HEK293 (cell line): ENCODE data around the gene UNC93B1.
"Not testable (repeated sequence)": the region's sequence is repeated elsewhere in the genome, so short reads cannot be mapped to it uniquely, and the experiment has no call there.

Experiments used
- GLI4 ChIP-seq: fragments of 450-650 bp; formaldehyde crosslinking; IDR thresholded peaks from 2 replicates; pipeline ENCODE4 v1.5.1; 2016; ENCODE audit warnings: missing biosample characterization, missing genetic modification characterization
- HOXA7 ChIP-seq: sonication (generic); formaldehyde crosslinking; IDR thresholded peaks from 2 replicates; pipeline ENCODE4 v1.8.1; 2022; ENCODE audit warnings: missing genetic modification reagents, borderline replicate concordance
- IKZF3 ChIP-seq: fragments of 450-650 bp; IDR thresholded peaks from 2 replicates; pipeline ENCODE4 v1.5.0; 2018; ENCODE audit warnings: missing biosample characterization, mild to moderate bottlenecking, missing genetic modification characterization, moderate library complexity
- PRDM1 ChIP-seq: fragments of 450-650 bp; formaldehyde crosslinking; IDR thresholded peaks from 2 replicates; pipeline ENCODE4; 2016; ENCODE audit warnings: missing biosample characterization, missing genetic modification characterization
- TRIM28 ChIP-seq: IDR thresholded peaks from 2 replicates; pipeline ENCODE4 v1.6.1; 2011; ENCODE audit warnings: low read length, control low read depth, borderline replicate concordance
- ZNF23 ChIP-seq: fragments of 450-650 bp; formaldehyde crosslinking; IDR thresholded peaks from 2 replicates; pipeline ENCODE4 v1.5.1; 2016; ENCODE audit warnings: missing biosample characterization, missing genetic modification characterization, borderline replicate concordance
- ZNF24 ChIP-seq: fragments of 450-650 bp; formaldehyde crosslinking; IDR thresholded peaks from 2 replicates; pipeline ENCODE4 v1.5.1; 2016; ENCODE audit warnings: missing biosample characterization, missing genetic modification characterization
- ZNF37A ChIP-seq: fragments of 450-650 bp; IDR thresholded peaks from 2 replicates; pipeline ENCODE4 v1.5.1; 2018; ENCODE audit warnings: missing biosample characterization, missing genetic modification characterization
- ZNF423 ChIP-seq: fragments of 450-650 bp; formaldehyde crosslinking; IDR thresholded peaks from 2 replicates; pipeline ENCODE4 v1.5.1; 2016; ENCODE audit warnings: missing biosample characterization, missing genetic modification characterization
- ZNF48 ChIP-seq: fragments of 450-650 bp; formaldehyde crosslinking; IDR thresholded peaks from 2 replicates; pipeline ENCODE4 v1.5.1; 2016; ENCODE audit warnings: missing biosample characterization, missing genetic modification characterization
- ZNF561 ChIP-seq: fragments of 450-650 bp; IDR thresholded peaks from 2 replicates; pipeline ENCODE4 v1.5.1; 2018; ENCODE audit warnings: missing biosample characterization, missing genetic modification characterization, borderline replicate concordance
- TF ChIP-seq, protein P1 (sequence below): fragments of 450-650 bp; formaldehyde crosslinking; IDR thresholded peaks from 2 replicates; pipeline ENCODE4 v1.5.1; 2016; ENCODE audit warnings: missing biosample characterization, missing genetic modification characterization
- TF ChIP-seq, protein P2 (sequence below): fragments of 450-650 bp; formaldehyde crosslinking; IDR thresholded peaks from 2 replicates; pipeline ENCODE4 v1.5.1; 2016; ENCODE audit warnings: missing biosample characterization, missing genetic modification characterization
- TF ChIP-seq, protein P3 (sequence below): fragments of 450-650 bp; formaldehyde crosslinking; IDR thresholded peaks from 2 replicates; pipeline ENCODE4 v1.5.1; 2017; ENCODE audit warnings: missing biosample characterization, mild to moderate bottlenecking, missing genetic modification characterization, moderate library complexity

DNA sequence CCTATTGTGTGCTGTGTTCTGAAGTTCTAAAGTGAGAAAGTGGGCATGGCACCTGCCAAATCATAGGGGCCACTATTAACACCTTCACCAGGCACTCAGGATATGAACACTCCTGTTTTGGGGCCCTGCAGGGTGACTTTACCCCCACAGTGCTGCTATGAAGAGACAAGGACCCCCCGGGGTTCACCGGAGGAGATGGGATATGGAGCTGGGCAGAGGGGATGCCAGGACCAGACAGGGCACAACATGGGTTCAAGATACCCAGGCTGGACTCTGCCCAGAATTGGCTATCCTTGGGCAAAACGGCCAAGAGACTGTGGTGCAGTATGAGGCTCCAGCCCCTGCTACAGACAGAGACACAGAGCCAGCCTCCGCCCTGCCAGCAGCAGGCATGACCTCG, 9.5 kb downstream of the UNC93B1 start:
- TF ChIP-seq, protein P1, sequence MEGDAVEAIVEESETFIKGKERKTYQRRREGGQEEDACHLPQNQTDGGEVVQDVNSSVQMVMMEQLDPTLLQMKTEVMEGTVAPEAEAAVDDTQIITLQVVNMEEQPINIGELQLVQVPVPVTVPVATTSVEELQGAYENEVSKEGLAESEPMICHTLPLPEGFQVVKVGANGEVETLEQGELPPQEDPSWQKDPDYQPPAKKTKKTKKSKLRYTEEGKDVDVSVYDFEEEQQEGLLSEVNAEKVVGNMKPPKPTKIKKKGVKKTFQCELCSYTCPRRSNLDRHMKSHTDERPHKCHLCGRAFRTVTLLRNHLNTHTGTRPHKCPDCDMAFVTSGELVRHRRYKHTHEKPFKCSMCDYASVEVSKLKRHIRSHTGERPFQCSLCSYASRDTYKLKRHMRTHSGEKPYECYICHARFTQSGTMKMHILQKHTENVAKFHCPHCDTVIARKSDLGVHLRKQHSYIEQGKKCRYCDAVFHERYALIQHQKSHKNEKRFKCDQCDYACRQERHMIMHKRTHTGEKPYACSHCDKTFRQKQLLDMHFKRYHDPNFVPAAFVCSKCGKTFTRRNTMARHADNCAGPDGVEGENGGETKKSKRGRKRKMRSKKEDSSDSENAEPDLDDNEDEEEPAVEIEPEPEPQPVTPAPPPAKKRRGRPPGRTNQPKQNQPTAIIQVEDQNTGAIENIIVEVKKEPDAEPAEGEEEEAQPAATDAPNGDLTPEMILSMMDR = not testable (repeated sequence)
- not testable (repeated sequence) for TF ChIP-seq PRDM1 (tag by site-specific recombination); TRIM28; IKZF3 (tag by site-specific recombination); ZNF48; ZNF423; HOXA7 (CRISPR knock-in tag); ZNF24 (tag by site-specific recombination); ZNF561 (tag by site-specific recombination); ZNF23 (tag by site-specific recombination); GLI4 (tag by site-specific recombination); ZNF37A (tag by site-specific recombination)
- TF ChIP-seq, protein P2, sequence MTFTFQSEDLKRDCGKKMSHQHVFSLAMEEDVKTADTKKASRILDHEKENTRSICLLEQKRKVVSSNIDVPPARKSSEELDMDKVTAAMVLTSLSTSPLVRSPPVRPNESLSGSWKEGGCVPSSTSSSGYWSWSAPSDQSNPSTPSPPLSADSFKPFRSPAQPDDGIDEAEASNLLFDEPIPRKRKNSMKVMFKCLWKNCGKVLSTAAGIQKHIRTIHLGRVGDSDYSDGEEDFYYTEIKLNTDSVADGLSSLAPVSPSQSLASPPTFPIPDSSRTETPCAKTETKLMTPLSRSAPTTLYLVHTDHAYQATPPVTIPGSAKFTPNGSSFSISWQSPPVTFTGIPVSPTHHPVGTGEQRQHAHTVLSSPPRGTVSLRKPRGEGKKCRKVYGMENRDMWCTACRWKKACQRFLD (tag by site-specific recombination) = not testable (repeated sequence)
- TF ChIP-seq, protein P3, sequence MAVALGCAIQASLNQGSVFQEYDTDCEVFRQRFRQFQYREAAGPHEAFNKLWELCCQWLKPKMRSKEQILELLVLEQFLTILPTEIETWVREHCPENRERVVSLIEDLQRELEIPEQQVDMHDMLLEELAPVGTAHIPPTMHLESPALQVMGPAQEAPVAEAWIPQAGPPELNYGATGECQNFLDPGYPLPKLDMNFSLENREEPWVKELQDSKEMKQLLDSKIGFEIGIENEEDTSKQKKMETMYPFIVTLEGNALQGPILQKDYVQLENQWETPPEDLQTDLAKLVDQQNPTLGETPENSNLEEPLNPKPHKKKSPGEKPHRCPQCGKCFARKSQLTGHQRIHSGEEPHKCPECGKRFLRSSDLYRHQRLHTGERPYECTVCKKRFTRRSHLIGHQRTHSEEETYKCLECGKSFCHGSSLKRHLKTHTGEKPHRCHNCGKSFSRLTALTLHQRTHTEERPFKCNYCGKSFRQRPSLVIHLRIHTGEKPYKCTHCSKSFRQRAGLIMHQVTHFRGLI (tag by site-specific recombination) = not testable (repeated sequence)
